Measurements from ENCODE around the gene USP25.

Gene USP25

GRCh38 chr21:15728046-15728445 is 1.7 kb upstream of the USP25 start:
- Histone ChIP-seq H3K36me3 (no peaks in the 10 kb centered on the region), H3K9me3 (ENCODE audit: severe bottlenecking) (no peaks in the 10 kb centered on the region), H3K4me3 (ENCODE audit: low read depth, low read length) (no peak overlapping the region), H3K27me3 (ENCODE audit: insufficient read depth, low read depth, severe bottlenecking) (no peaks in the 10 kb centered on the region), H3K27ac (no peak overlapping the region)
- no peak for TF ChIP-seq CTCF (IDR thresholded peaks at IDR 0.05; ENCODE audit: low read depth, low read length)
- no peak for DNase-seq

GRCh38 chr21:15729346-15729673 is 472 bp upstream of the USP25 start:
- H3K27ac ChIP-seq: peak overlapping the region; percentile 60
- H3K36me3 ChIP-seq: no peaks in the 10 kb centered on the region
- no peak for DNase-seq
- no peaks in the 10 kb centered on the region for H3K27me3 ChIP-seq (ENCODE audit: insufficient read depth, low read depth, severe bottlenecking)
- no peaks in the 10 kb centered on the region for H3K9me3 ChIP-seq (ENCODE audit: severe bottlenecking)
- TF ChIP-seq CTCF (IDR thresholded peaks at IDR 0.05; ENCODE audit: low read depth, low read length): no peak
- peak overlapping the region; percentile 76 for H3K4me3 ChIP-seq (ENCODE audit: low read depth, low read length)

- Histone ChIP-seq H3K9me3 (ENCODE audit: severe bottlenecking) (no peaks in the 10 kb centered on the region), H3K4me3 (ENCODE audit: low read depth, low read length) (peak overlapping the region; percentile 87), H3K27me3 (ENCODE audit: insufficient read depth, low read depth, severe bottlenecking) (no peaks in the 10 kb centered on the region), H3K27ac (peak overlapping the region; percentile 73), H3K36me3 (no peaks in the 10 kb centered on the region)
- no peak for DNase-seq
- TF ChIP-seq CTCF (IDR thresholded peaks at IDR 0.05; ENCODE audit: low read depth, low read length): no peak
These were observed 881 bp downstream of the USP25 start for GRCh38 chr21:15730484-15731242.

- Histone ChIP-seq H3K4me3 (ENCODE audit: low read depth, low read length) (peak overlapping the region; percentile 87), H3K27ac (no peak overlapping the region), H3K9me3 (ENCODE audit: severe bottlenecking) (no peaks in the 10 kb centered on the region), H3K27me3 (ENCODE audit: insufficient read depth, low read depth, severe bottlenecking) (no peaks in the 10 kb centered on the region), H3K36me3 (no peaks in the 10 kb centered on the region)
- DNase-seq: no peak
- TF ChIP-seq CTCF (IDR thresholded peaks at IDR 0.05; ENCODE audit: low read depth, low read length): no peak
These were observed 1.4 kb downstream of the USP25 start for GRCh38 chr21:15731243-15731613.

GRCh38 chr21:15732290-15732995 is 2.7 kb downstream of the USP25 start:
- TF ChIP-seq CTCF (IDR thresholded peaks at IDR 0.05; ENCODE audit: low read depth, low read length): no peak
- no peak overlapping the region for H3K4me3 ChIP-seq (ENCODE audit: low read depth, low read length)
- DNase-seq: no peak
- H3K9me3 ChIP-seq (ENCODE audit: severe bottlenecking): peaks cover 2% of the 10 kb centered on the region
- no peaks in the 10 kb centered on the region for H3K36me3 ChIP-seq
- no peaks in the 10 kb centered on the region for H3K27me3 ChIP-seq (ENCODE audit: insufficient read depth, low read depth, severe bottlenecking)
- H3K27ac ChIP-seq: no peak overlapping the region

Data from WERI-Rb-1 (cell line).